Upper lobe of left lung (tissue), 4 donors: ENCODE data around the gene FRMD3.

Experiments
- CTCF ChIP-seq, 6 experiments: fragments of 450-650 bp in 4 of 6; fragments of 200-600 bp in 2 of 6; sonication (generic) in 2 of 6; IDR thresholded peaks; one replicate each; pipeline ENCODE4 v1.5.1; 2016 to 2019; ENCODE audit warnings: antibody characterized with exemption in 6 of 6
- EP300 ChIP-seq, 4 donors: sonication (generic); formaldehyde crosslinking; IDR thresholded peaks; one replicate each; pipeline ENCODE4 v1.5.1; 2017; ENCODE audit warnings: antibody characterized with exemption in 4 of 4, control low read depth in 2 of 4

- TF ChIP-seq CTCF (IDR thresholded peaks at IDR 0.05) (no peak), EP300 (IDR thresholded peaks at IDR 0.05) (no peak)
Observed at GRCh38 chr9:83483223-83483622, 55.0 kb downstream of the FRMD3 start.
